Right lobe of liver (tissue), 6 donors: ENCODE measurements around the gene EBPL. TPM values are rescaled to one million over a fixed set of nuclear protein-coding genes. Genes with fewer than 3 reads are reported as not detected.

Experiments used
- ATAC-seq, 4 donors: fragments of 200-7000 bp; cut with Tn5 transposase; one replicate each; pipeline ENCODE4 v1.9.1; 2020; ENCODE audit warnings: mild to moderate bottlenecking in 4 of 4, moderate library complexity in 4 of 4
- DNase-seq, 3 donors: peaks; one replicate each; pipeline ENCODE4 v3.0.0-alpha.2; 2020
- H3K27ac ChIP-seq, 3 donors: fragments of 200-600 bp; one replicate each; pipeline ENCODE4 v1.8.0; 2022
- H3K27me3 ChIP-seq, 2 donors: fragments of 200-600 bp; one replicate each; pipeline ENCODE4 v1.8.0; 2022
- H3K36me3 ChIP-seq, 4 donors: fragments of 200-600 bp; sonication (generic) in 1 of 4; one replicate each; pipeline versions ENCODE4 v1.5.1 to v1.8.0; 2017 to 2022; ENCODE audit warnings: control low read depth in 1 of 4
- H3K4me1 ChIP-seq, 4 donors: fragments of 200-600 bp; sonication (generic) in 1 of 4; one replicate each; pipeline versions ENCODE4 v1.5.1 to v1.8.0; 2017 to 2022; ENCODE audit warnings: control low read depth in 1 of 4
- H3K4me3 ChIP-seq, 3 donors: fragments of 200-600 bp; one replicate each; pipeline ENCODE4 v1.8.0; 2022
- H3K9me3 ChIP-seq, 4 donors: fragments of 200-600 bp; sonication (generic) in 1 of 4; one replicate each; pipeline versions ENCODE4 v1.5.1 to v1.8.0; 2017 to 2022; ENCODE audit warnings: control low read depth in 1 of 4
- CTCF ChIP-seq, 4 donors: fragments of 200-600 bp in 3 of 4; fragments of 450-650 bp in 1 of 4; IDR thresholded peaks; one replicate each; pipeline versions ENCODE4 v1.5.1 to v1.8.0; 2016 to 2022; ENCODE audit warnings: antibody characterized with exemption in 4 of 4, mild to moderate bottlenecking in 2 of 4
- POLR2A ChIP-seq: fragments of 450-650 bp; IDR thresholded peaks from one replicate; pipeline ENCODE4 v1.6.1; 2017; ENCODE audit warnings: antibody characterized with exemption, mild to moderate bottlenecking
- WGBS: methylation state at CpG from one replicate; pipeline ENCODE4 v1.1.6; 2018; ENCODE audit warnings: low coverage, low lambda C conversion rate; ENCODE audit not compliant: insufficient coverage; ENCODE audit errors: missing lambda C conversion rate; 5-methylcytosine and 5-hydroxymethylcytosine counted together
- intact Hi-C, 2 donors: fragments of 100-400 bp; cut with DNase I; formaldehyde crosslinking; loops; one replicate each; pipeline versions ENCODE4 v1.11.2 to v1.14.1; 2022
- total RNA-seq, 6 experiments: library from RNA; depleted of rRNA in 2 of 6; stranded (reverse); fragments of >200 nt in 2 of 6; fragmentation: NEBNext Ultra II Directional in 3 of 6; extraction: Animal tissue kit (Norgen Biotek cat#: 25700) in 3 of 6; gene quantifications; one replicate each; pipeline versions ENCODE4 v1.1.0 to v1.2.4, GENCODE V29; 2016 to 2023
- donor health status: DM: no; HTN: yes; CAD: no.
- donor health status: DM: no; HTN: no; CAD: no.
- donor health status: DM: no; HTN: no; CAD: no.
- donor health status: DM: no; HTN: yes; CAD: no.
- donor health status: DM: no; HTN: yes; CAD: no.

The EBPL gene
- total RNA-seq, 6 experiments from 2014 or later: 45.1 to 95.2 (median 55.4) TPM

DNA sequence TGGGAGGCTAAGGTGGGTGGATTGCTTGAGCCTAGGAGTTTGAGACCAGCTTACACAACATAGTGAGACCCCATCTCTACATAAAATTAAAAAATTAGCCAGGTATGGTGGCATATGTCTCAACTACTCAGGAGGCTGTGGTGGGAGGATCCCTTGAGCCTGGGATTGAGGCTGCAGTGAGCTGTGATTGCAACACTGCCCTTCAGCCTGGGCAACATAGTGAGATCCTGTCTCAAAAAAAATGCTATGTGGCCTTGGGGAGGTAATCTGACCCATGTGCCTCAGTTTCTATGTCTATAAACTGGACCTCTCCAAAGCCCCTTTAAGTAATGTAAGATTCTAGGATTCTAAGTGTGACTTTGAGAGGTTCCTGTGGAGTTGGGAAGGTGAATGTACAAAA, 37.8 kb downstream of the EBPL start:
- TF ChIP-seq CTCF (IDR thresholded peaks at IDR 0.05): no peak
- TF ChIP-seq POLR2A: no peak
- ATAC-seq (no peak), DNase-seq (no peak)
- intact Hi-C loops: loop anchor here in 1 of 2 donors (10.0 kb wide), 1 partner anchor 191 kb away; no protein-coding TSS in a partner anchor
- H3K9me3 ChIP-seq: no peaks in the 10 kb centered on the region
- no peak overlapping the region for H3K4me3 ChIP-seq
- no peaks in the 10 kb centered on the region for H3K36me3 ChIP-seq
- no peaks in the 10 kb centered on the region for H3K27me3 ChIP-seq
- no peaks in the 10 kb centered on the region for H3K4me1 ChIP-seq
- H3K27ac ChIP-seq: no peak overlapping the region

DNA sequence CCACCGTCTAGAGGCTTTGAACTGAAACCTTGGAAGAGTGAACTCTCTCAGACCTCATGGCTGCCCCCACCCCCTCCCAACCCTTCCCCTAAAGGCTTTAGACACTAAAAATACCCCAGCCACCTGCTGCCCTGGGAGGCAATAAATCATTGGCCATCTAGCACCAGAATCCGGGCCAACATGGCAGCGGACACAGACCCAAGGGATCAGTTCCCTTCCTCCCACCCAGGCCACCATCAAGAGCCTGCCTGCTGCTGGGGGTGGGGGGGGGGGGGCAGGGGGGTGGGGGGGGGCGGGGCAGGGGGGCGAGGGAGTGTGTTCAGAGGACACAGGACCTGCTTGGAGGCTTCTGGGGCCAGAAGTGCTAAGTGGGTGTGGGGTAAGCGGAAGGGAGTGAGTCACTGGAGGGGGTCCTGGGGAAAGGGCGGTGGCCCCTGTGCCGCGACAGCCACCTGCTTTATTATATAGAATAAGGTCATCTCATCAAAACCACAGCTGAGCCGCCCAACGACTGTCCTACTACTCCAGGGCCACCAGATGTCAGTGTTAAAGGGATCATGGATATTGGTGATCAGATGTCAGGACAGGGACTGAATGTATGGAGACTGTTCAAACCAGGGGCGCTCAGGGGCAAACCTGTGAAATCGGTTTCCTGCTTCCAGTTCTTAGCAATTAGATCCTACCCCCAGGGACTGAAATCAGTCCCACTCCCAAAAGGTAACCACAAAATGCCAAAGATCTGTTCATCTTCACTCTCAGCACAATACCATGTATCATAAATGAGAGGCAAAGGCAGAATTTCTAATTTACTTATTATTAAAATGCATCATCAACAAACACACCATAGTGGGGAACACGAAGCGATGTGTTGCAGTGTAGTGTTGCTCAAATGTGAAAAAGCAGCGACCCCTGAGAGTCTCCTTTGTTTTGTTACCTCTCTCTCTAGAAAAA, 38.7 kb downstream of the EBPL start:
- intact Hi-C loops: loop anchor here in 1 of 2 donors (10.0 kb wide), 1 partner anchor 192 kb away; no protein-coding TSS in a partner anchor
- DNase-seq (no peak), ATAC-seq (peak; percentile 77 to 85 (median 84))
- no peak overlapping the region for H3K27ac ChIP-seq
- H3K4me1 ChIP-seq: no peaks in the 10 kb centered on the region
- 46% methylated on average over 9 of the region's 16 CpGs for WGBS
- H3K9me3 ChIP-seq: no peaks in the 10 kb centered on the region
- no peak overlapping the region for H3K4me3 ChIP-seq
- no peaks in the 10 kb centered on the region for H3K27me3 ChIP-seq
- peak; percentile 41 to 54 (median 51) for TF ChIP-seq CTCF (IDR thresholded peaks at IDR 0.05)
- TF ChIP-seq POLR2A: no peak
- H3K36me3 ChIP-seq: no peaks in the 10 kb centered on the region

GRCh38 chr13:49651570-49652354, 39.5 kb downstream of the EBPL start:
- intact Hi-C loops: loop anchor here in 1 of 2 donors (10.0 kb wide), 1 partner anchor 193 kb away; no protein-coding TSS in a partner anchor
- no peaks in the 10 kb centered on the region for H3K9me3 ChIP-seq
- DNase-seq (no peak), ATAC-seq (no peak)
- H3K4me3 ChIP-seq: no peak overlapping the region
- H3K27ac ChIP-seq: no peak overlapping the region
- no peaks in the 10 kb centered on the region for H3K27me3 ChIP-seq
- no peaks in the 10 kb centered on the region for H3K36me3 ChIP-seq
- TF ChIP-seq POLR2A: no peak
- TF ChIP-seq CTCF (IDR thresholded peaks at IDR 0.05): no peak
- no peaks in the 10 kb centered on the region for H3K4me1 ChIP-seq
- WGBS: 89% methylated on average over 10 of the region's 17 CpGs

DNA sequence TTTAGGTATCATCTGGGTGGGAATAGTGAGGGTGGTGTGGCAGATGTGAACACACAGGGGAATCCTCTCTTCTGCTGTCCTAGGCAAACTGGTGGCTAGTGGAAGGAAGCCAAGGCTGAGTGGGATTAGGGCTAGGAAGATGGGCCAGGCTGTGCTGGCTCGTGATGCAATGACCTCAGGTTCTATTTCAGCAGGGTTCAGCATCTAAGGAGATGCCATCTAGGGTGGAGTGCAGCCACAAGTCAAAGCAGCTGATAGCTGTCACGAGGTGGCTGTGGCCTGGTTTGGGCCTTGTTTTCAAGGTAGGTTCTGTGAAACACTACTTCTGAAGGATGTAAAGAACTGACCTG, 41.3 kb downstream of the EBPL start:
- no peak overlapping the region for H3K27ac ChIP-seq
- no peak overlapping the region for H3K4me3 ChIP-seq
- no peaks in the 10 kb centered on the region for H3K36me3 ChIP-seq
- intact Hi-C loops: loop anchor here in 1 of 2 donors (10.0 kb wide), 1 partner anchor 195 kb away; no protein-coding TSS in a partner anchor
- TF ChIP-seq CTCF (IDR thresholded peaks at IDR 0.05) (no peak), POLR2A (no peak)
- no peak for DNase-seq
- no peaks in the 10 kb centered on the region for H3K4me1 ChIP-seq
- H3K9me3 ChIP-seq: no peaks in the 10 kb centered on the region
- ATAC-seq: no peak
- WGBS: 65% methylated on average over 2 of the region's 2 CpGs
- H3K27me3 ChIP-seq: no peaks in the 10 kb centered on the region
